HS-27A (cell line): ENCODE data around the gene LGR6.
"Not testable (repeated sequence)": the region's sequence is repeated elsewhere in the genome, so short reads cannot be mapped to it uniquely, and the experiment has no call there.

Experiments used
- DNase-seq: peaks from one replicate; pipeline ENCODE4 v3.0.0-alpha.2; 2012; ENCODE audit warnings: low read depth, missing footprints

LGR6 gene

DNA sequence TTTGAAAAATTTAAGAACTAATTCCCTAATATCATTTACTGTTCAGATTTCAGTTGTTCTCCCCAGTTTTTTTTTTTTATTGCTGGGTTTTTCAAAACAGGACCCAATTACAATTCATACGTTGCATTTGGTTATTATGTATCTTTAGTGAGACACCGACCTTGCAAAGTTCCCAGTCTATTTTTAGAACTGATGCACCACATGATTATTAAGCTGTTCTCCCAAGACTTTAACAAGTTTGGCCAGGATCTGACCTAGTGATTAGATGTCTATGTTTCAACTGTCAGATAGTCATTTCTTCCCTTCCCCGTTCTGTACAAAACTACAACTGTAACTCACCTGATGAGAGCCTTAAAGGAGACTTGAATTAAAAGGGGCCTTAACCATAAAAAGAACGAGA lies 140.3 kb downstream of the LGR6 start:
- no peak for DNase-seq

GRCh38 chr1:202343652-202344349 lies 150.2 kb downstream of the LGR6 start:
- no peak for DNase-seq

GRCh38 chr1:202348005-202348508 lies 154.5 kb downstream of the LGR6 start:
- DNase-seq = no peak

DNA sequence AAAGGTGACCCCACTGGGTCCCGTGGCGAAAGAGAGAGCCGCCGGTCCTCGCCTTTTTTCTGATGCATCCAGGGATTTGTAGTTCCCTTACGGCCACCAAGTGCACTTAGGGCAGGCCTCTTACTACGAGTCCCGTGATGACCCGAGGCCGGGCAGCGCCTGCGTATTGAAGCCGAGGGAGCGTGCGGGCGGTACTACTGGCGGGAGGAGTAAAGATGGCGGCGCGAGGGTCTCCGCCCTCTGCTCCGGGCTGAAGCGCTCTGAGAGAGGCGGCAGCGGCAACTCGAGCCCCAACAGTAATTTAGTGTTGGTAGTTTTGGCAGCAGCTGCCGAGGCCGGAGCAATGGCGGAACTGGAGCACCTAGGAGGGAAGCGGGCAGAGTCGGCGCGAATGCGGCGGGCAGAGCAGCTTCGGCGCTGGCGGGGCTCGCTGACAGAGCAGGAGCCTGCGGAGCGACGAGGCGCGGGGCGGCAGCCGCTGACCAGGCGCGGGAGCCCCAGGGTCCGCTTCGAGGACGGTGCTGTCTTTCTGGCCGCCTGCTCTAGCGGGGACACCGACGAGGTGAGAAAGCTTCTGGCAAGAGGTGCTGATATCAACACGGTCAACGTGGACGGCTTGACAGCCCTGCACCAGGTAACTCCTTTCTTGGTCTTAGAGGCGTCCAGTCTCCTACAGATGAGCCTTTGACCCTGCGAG lies 155.1 kb downstream of the LGR6 start, which contains the start of gene PPP1R12B:
TSS of gene PPP1R12B (plus strand) at position 191 of the 697 bp plus-strand sequence. CDS start at position 344, 153 bp downstream.
- peak; percentile 94 for DNase-seq

DNA sequence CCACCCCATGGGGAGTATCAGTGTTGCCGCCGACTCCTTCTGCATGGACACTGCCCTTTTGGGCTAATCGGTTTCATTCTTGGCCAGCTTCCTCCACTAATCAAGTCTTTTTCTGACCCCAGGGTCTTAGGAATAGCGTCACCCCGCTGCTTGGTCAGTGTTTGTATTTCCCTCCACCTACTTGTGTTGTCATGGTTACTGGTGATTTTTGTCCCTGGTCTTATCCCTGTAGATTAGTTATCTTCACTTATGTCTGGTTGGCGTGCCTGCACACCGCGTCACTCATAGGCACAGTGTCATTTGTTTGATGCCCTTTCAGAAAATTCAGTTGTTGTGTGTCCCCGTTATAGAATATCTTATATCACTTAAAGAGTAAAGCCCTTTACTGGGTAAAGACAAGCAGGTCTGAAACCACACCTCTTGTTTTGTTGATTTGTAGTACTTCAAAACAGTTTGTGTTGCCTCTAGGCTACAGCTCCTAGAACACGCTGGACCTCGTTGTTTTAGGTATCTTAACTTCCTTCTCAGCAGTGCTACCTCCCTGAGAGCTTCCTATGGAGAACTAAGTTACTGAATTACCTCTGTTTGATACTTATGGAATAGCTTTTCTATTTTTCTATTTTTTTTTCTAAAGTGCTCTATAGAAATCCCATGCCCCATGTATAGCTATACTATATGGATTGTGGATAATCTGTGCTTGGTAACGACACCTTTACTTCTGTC lies 155.8 kb downstream of the LGR6 start:
- DNase-seq = no peak

DNA sequence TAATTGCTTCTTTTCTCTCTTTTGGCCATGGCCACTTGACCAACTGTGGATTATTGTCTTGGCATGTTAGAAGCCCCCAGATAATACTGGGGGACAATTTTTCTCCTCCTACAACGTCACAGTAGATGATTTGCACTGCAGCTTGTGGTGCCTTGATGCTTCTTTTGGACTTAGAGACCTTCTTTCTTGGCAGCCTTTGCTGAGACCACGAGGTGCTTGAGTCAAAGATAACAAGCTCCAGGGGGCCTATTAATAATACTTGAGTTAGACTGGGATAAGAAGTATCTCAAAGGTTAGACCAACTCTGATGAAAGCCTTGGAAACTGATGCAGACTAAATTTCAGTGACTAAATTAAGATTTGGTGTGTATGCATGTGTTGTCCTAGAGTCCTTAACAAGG lies 158.1 kb downstream of the LGR6 start:
- no peak for DNase-seq

DNA sequence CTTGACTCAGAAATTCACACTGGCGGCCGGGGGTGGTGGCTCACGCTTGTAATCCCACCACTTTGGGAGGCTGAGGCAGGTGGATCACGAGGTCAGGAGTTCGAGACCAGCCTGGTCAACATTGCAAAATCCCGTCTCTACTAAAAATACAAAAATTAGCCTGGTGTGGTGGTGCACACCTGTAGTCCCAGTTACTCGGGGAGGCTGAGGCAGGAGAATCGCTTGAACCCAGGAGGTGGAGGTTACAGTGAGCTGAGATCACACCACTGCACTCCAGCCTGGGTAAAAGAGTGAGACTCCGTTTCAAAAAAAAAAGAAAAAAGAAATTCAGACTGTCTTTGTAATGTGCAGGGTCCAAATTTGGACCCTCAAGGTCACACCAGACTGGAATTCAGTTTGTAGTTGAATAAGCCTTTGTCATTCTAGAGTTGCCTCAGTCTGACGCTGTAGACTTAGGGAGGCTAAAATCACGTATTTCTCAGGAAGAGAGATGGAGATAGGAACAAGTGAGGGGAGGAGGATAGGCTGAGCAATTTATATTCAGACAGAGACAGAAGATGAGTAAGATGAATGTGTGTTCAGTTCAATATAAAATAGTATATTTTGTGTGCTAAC lies 159.1 kb downstream of the LGR6 start:
- not testable (repeated sequence) for DNase-seq

DNA sequence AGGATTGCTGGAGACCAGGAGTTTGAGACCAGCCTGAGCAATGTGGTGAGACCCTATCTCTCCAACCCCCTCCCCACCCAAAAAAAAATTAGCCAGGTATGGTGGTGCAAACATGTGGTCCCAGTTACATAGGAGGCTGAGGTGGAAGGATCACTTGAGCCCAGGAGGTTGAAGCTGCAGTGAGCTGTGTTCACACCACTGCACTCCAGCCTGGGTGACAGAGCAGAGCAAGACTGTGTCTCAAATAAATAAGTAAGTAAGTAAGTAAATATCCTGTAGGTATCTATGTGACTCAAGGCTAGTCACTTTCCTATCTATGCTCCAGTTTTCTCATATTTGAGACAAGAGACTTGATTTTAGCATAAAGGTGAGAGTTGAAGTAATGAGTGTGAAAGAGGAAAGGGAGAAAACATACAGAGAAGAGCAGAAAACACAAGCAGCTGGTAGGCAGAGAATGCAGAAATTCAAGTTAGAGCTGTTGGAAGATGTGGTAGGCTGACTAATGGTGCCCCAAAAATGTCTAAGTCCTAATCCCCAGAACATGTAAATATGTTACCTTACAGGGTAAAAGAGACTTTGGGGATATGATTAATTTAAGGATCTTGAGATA lies 162.4 kb downstream of the LGR6 start:
- no peak for DNase-seq

DNA sequence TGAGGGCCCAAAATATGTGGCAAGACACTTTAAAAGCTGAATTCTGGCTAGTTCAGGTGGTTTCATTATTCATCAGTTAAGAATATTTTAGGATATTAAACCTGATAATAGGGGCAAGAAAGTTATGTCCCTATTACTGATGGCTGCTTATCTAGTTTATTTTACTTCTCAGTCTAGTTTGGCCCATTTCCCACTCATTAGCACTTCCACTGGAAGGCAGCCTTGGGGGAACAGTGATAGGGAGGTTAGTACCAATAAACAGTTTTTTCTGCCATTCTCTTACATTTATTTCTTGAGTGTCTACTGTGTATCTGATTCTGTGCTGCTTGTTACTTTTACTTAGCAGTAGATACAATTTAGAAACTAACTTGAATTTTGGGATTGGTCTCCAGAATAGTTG lies 163.9 kb downstream of the LGR6 start:
- DNase-seq = no peak

GRCh38 chr1:202361224-202361623 lies 167.6 kb downstream of the LGR6 start:
- DNase-seq = no peak

- DNase-seq = no peak
These were observed 168.1 kb downstream of the LGR6 start for GRCh38 chr1:202361701-202362100.

DNA sequence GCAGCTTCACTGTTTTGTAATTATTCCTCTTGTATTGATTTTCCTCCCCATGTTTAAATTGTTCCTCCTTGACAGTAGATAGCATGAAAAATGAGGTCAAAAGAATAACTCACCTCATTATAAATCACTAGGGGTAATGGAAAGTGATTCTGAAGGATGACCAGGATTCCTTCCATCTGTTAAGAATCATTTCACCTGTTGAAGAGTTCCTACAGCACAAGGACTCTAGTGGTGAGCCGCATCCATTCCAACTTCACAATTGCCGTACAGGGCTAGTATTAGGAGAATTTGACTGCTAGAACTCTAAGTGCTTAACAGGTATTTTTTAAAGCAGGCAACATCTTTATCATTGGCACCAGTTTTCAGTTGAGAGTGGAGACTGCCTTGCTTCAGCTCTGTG lies 168.6 kb downstream of the LGR6 start:
- DNase-seq = no peak

- no peak for DNase-seq
These were observed 171.7 kb downstream of the LGR6 start for GRCh38 chr1:202365092-202365815.

DNA sequence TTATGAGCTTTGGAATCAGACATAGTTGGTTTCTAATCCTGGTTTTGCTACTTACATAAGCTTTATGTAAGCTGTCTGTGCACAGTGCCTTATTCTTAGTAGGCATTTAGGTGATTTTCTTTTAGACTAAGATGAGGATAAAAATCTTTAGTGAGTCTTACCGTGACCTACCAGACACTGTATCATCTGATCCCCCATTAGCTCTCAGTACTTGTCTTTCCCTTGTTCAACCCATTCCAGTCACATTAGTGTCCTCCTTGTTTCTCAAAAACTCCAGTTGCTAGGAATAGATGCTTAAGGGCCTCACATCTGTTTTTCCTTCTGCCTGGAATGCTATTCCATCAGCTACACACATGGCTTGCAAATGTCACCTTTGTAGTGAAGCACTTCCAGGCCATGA lies 173.7 kb downstream of the LGR6 start:
- DNase-seq = no peak
